Activated CD4-positive, alpha-beta T cell treated with anti-CD3 and anti-CD28 coated beads for 36 hours (primary cell): ENCODE data around the gene FILIP1L. TPM values are rescaled to one million over a fixed set of nuclear protein-coding genes. Genes with fewer than 3 reads are reported as not detected.

Source experiments
- ATAC-seq: fragments of 200-7000 bp; cut with Tn5 transposase; one replicate; pipeline ENCODE4 v1.10.0; 2021; ENCODE audit warnings: mild to moderate bottlenecking, moderate library complexity
- CTCF ChIA-PET: fragments of 350-600 bp; sonication (Branson Sonifier 250); formaldehyde crosslinking; loops from one replicate; lab custom pipeline; 2021; ENCODE audit warnings: antibody characterized with exemption; lab: Charles Lee
- POLR2A ChIA-PET: fragments of 350-600 bp; sonication (Branson Sonifier 250); formaldehyde crosslinking; loops from one replicate; lab custom pipeline; 2021; ENCODE audit warnings: antibody characterized with exemption, inconsistent platforms; lab: Charles Lee
- DNase-seq: peaks from one replicate; pipeline ENCODE4 v3.0.0-alpha.2; 2020
- H3K27ac Mint-ChIP-seq: one replicate; pipeline ENCODE4 v1.8.0; 2021; ENCODE audit warnings: mixed read lengths
- H3K27me3 Mint-ChIP-seq: one replicate; pipeline ENCODE4 v1.8.0; 2021; ENCODE audit warnings: mixed read lengths
- H3K36me3 Mint-ChIP-seq: one replicate; pipeline ENCODE4 v1.8.0; 2021; ENCODE audit warnings: low read depth, mixed read lengths
- H3K4me1 Mint-ChIP-seq: one replicate; pipeline ENCODE4 v1.8.0; 2021; ENCODE audit warnings: mixed read lengths
- H3K4me3 Mint-ChIP-seq: one replicate; pipeline ENCODE4 v1.8.0; 2021; ENCODE audit warnings: mild to moderate bottlenecking, moderate library complexity, mixed read lengths
- H3K9me3 Mint-ChIP-seq: one replicate; pipeline ENCODE4 v1.8.0; 2021; ENCODE audit warnings: low read depth, mixed read lengths
- intact Hi-C, 2 experiments: fragments of 100-400 bp; cut with DNase I in 1 of 2; cut with micrococcal nuclease in 1 of 2; formaldehyde crosslinking; loops; one replicate each; pipeline versions ENCODE4 v1.14.2 to v1.15.1; 2022 to 2024; cut with DNase I, micrococcal nuclease
- total RNA-seq, 2 experiments: library from RNA; stranded (reverse); gene quantifications; one replicate each; pipeline ENCODE4 v1.2.3, GENCODE V29; 2021

FILIP1L gene
- total RNA-seq, 2 experiments from 2014 or later = 0.11 TPM; not detected in 1

DNA sequence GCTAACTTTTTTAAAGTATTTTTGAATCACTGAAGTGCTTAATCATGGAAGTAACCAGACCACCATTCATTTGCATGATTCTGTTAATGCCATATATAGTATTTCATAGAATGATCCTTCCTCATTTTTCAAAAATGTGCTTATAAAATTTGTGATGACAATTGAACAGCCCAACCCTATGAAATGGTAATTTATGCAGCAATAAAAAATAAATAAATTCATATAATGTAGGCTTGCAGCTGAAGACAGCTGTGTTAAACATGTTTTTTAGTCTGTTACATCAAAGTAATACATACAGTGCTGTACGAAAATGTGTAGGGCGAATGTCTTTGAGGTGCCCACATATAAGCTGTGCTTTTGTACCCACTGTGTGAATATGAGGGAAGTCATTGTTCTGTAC lies 131.7 kb downstream of the FILIP1L start:
- Mint-ChIP-seq H3K9me3 (no peaks in the 10 kb centered on the region), H3K27ac (no peak overlapping the region), H3K27me3 (no peaks in the 10 kb centered on the region), H3K36me3 (peaks cover 4% of the 10 kb centered on the region), H3K4me3 (no peak overlapping the region), H3K4me1 (no peaks in the 10 kb centered on the region)
- ATAC-seq (no peak), DNase-seq (no peak)
- intact Hi-C loops = no loop called here
- ChIA-PET POLR2A (no interaction called here), CTCF (no interaction called here)

DNA sequence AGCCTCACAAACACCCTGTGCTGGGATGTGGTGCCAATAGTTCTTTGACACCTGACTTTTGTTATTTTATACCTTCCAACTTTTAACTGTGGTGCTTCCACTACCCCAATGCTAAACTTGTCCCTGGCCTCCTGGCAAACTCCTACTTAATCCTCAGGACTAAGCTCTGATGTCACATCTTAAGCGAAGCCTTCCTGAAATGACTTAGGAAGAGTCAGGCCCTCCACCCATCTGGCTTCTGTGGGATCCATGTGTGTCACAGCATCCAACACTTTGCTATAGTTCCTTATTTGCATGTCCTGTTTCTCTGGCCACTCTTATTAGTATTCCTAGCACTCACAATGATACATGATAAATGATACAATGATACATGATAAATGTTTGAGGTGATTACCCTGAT lies 133.2 kb downstream of the FILIP1L start:
- intact Hi-C loops = no loop called here
- ChIA-PET CTCF (no interaction called here), POLR2A (no interaction called here)
- DNase-seq = no peak
- peaks cover 8% of the 10 kb centered on the region for H3K36me3 Mint-ChIP-seq
- no peaks in the 10 kb centered on the region for H3K27me3 Mint-ChIP-seq
- H3K4me1 Mint-ChIP-seq = no peaks in the 10 kb centered on the region
- H3K4me3 Mint-ChIP-seq = no peak overlapping the region
- peaks cover 6% of the 10 kb centered on the region for H3K9me3 Mint-ChIP-seq
- no peak for ATAC-seq
- H3K27ac Mint-ChIP-seq = no peak overlapping the region

DNA sequence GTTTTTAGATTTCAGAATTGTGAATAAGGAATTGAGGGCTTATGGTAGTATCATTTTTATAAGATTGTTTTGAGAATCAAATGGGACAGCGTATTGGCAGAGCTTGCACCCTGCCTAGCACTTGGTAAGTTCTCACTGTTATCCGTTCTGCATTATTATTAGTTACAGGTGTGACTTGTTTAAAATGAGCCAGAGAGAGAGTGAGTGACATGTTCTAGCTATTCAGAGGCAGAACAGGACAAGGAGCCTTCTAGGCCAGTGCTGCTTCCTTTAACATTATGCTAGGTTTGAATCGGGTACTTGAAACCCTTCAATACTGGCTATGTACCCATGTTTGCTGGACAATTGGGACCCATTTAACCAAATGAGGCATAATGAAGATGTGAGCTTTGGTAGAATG lies 133.7 kb downstream of the FILIP1L start:
- H3K4me3 Mint-ChIP-seq = no peak overlapping the region
- ChIA-PET CTCF (interaction anchor here (0.6 kb wide), 1 partner anchor 476 kb away, joined by 3 read pairs; no protein-coding TSS in a partner anchor), POLR2A (no interaction called here)
- peaks cover 6% of the 10 kb centered on the region for H3K9me3 Mint-ChIP-seq
- peaks cover 9% of the 10 kb centered on the region for H3K36me3 Mint-ChIP-seq
- no peak overlapping the region for H3K27ac Mint-ChIP-seq
- H3K4me1 Mint-ChIP-seq = no peaks in the 10 kb centered on the region
- intact Hi-C loops = no loop called here
- no peak for DNase-seq
- H3K27me3 Mint-ChIP-seq = no peaks in the 10 kb centered on the region
- no peak for ATAC-seq

DNA sequence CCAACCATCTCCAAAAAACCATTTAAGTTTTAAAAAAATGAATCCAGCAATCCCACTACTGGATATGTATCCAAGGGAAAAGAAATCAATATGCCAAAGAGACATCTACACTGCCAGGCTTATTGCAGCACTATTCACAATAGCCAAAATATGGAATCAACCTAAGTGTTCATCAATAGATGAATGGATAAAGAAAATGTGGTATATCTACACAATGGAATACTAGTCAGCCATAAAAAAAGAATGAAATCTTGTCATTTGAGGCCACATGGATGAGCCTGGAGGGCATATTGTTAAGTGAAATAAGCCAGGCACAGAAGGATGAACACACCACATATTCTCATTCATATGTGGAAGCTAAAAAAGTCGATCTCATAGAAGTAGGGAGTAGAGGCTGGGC lies 136.1 kb downstream of the FILIP1L start:
- Mint-ChIP-seq H3K36me3 (peaks cover 15% of the 10 kb centered on the region), H3K27ac (no peak overlapping the region), H3K4me3 (no peak overlapping the region), H3K4me1 (no peaks in the 10 kb centered on the region), H3K9me3 (peaks cover 8% of the 10 kb centered on the region), H3K27me3 (no peaks in the 10 kb centered on the region)
- intact Hi-C loops = no loop called here
- POLR2A ChIA-PET = no interaction called here
- ATAC-seq = no peak
- CTCF ChIA-PET = interaction anchor here (0.6 kb wide), 1 partner anchor 168 kb away, joined by 3 read pairs; no protein-coding TSS in a partner anchor
- no peak for DNase-seq

DNA sequence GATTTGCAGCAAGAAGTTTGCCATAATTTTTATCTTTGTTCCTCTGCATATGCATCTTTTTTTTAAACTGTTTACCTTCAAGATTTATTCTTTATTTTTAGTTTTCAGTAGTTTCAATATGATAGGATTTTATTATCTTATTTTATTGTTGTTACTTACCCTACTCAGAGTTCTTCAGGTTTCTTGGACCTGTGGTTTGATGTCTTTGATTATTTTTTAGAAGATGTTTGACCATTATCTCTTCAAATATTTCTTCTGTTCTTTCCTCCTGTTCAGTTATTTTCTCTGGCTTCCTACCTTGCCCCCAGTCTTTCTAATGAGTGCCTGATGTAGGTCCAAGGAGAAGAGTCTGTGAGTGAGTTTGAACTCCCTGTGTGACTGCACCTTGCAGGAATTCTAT lies 137.7 kb downstream of the FILIP1L start:
- Mint-ChIP-seq H3K9me3 (peaks cover 8% of the 10 kb centered on the region), H3K27me3 (no peaks in the 10 kb centered on the region), H3K36me3 (peaks cover 15% of the 10 kb centered on the region), H3K4me3 (no peak overlapping the region), H3K27ac (no peak overlapping the region), H3K4me1 (no peaks in the 10 kb centered on the region)
- ATAC-seq (no peak), DNase-seq (no peak)
- CTCF ChIA-PET = no interaction called here
- POLR2A ChIA-PET = no interaction called here
- intact Hi-C loops = no loop called here

DNA sequence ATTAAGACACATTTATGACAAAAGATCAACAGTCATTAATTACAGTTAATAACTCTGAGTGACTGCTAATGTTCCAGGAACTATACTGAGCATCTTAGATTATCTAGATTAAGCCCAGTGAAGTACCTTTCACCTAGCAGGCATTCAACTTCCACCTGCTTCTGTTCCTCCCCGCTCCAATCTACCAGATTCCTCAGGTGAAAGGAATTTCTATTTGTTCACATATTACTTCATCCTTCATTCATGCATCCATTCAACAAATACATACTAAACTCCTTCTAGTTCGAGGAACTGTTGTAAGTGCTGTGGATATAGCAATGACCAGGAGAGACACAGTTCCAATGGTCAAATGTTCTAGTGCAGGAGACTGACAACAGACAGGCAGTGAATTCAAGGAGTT lies 139.3 kb downstream of the FILIP1L start:
- ChIA-PET CTCF (interaction anchor here (0.6 kb wide), 1 partner anchor 104 kb away, joined by 4 read pairs; no protein-coding TSS in a partner anchor), POLR2A (no interaction called here)
- Mint-ChIP-seq H3K36me3 (peaks cover 15% of the 10 kb centered on the region), H3K27me3 (no peaks in the 10 kb centered on the region), H3K27ac (no peak overlapping the region), H3K9me3 (peaks cover 8% of the 10 kb centered on the region), H3K4me3 (no peak overlapping the region), H3K4me1 (peaks cover 7% of the 10 kb centered on the region)
- DNase-seq = no peak
- intact Hi-C loops = no loop called here
- no peak for ATAC-seq

DNA sequence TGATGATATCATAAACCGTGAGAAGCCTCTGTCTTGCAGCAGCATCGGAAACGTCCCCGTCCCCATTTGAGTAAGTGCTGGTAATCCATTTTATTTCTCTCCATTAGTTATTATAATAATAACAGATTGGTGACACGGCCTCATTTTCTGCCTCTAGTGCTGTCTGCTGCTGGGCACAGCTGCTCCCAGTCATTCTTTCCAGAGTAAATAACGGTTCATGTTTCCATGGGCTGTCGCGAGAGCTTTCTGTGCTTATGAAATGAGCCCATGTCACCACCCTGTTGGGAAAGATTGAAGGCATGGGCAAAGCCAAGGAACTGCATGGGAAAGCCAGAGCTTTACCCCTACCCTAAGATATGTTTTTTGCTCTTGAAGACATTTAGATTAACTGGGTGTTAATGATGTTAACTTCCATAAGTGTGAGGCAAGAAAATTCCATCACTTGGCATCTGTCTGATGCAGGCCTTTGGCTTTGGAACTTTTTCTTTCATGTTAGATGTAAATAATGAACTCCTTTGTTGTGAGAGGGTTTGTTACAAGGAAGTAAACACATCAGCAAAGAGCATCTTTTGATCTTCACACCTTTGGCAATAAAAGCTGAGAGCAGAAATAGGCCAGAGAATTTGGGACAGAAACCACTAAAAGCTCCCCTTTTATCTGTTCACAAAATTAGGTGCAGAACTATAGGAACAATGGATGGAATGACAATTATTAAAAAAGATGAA lies 141.8 kb downstream of the FILIP1L start:
- CTCF ChIA-PET = interaction anchor here (0.7 kb wide), 1 partner anchor 16 kb away, joined by 3 read pairs; no protein-coding TSS in a partner anchor
- intact Hi-C loops = no loop called here
- ATAC-seq (no peak), DNase-seq (no peak)
- Mint-ChIP-seq H3K27me3 (no peaks in the 10 kb centered on the region), H3K4me3 (no peak overlapping the region), H3K4me1 (peaks cover 23% of the 10 kb centered on the region), H3K9me3 (peaks cover 8% of the 10 kb centered on the region), H3K27ac (no peak overlapping the region), H3K36me3 (peaks cover 15% of the 10 kb centered on the region)
- POLR2A ChIA-PET = no interaction called here

DNA sequence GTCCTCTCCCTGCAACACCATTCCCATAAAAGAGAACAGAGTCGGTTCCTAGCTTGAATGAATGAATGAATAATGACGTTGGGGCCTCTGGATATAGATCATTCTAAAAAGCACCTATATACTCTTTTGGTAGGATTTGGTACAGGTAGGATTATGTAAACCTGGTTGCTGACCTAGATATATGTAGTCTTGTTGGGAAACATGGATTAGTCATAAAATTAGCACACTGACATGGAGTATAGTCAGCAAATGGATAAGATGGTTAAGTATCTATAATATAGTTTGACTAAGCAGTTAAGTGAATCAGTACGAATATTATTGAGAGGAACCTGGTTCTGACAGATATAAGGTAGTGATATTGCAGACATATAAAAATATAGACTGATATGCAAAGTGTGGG lies 142.5 kb downstream of the FILIP1L start:
- intact Hi-C loops = no loop called here
- Mint-ChIP-seq H3K4me1 (peaks cover 23% of the 10 kb centered on the region), H3K27ac (no peak overlapping the region), H3K27me3 (no peaks in the 10 kb centered on the region), H3K9me3 (peaks cover 4% of the 10 kb centered on the region), H3K36me3 (peaks cover 13% of the 10 kb centered on the region), H3K4me3 (no peak overlapping the region)
- DNase-seq = no peak
- no peak for ATAC-seq
- ChIA-PET CTCF (no interaction called here), POLR2A (no interaction called here)

DNA sequence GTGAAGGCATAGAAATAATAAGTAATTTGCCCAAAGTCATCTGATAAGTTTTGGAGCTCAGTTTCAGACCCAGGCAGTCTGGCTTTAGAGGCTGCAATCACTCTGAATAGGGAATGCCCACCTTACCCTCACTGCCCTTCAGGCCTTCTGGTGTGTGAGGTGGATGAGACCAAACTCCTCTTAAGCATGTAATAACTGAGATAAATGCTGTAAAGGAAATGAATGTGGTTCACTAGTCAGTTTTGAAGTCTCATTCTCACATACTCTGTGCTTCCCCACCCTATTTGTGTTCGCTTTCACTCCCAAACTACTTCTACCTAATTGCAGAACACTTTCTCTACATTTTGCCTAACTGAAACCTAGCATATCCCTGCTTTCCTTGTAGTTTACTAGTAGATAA lies 144.1 kb downstream of the FILIP1L start:
- Mint-ChIP-seq H3K4me3 (no peak overlapping the region), H3K9me3 (peaks cover 2% of the 10 kb centered on the region), H3K36me3 (peaks cover 9% of the 10 kb centered on the region), H3K27ac (no peak overlapping the region), H3K27me3 (no peaks in the 10 kb centered on the region), H3K4me1 (peaks cover 25% of the 10 kb centered on the region)
- ATAC-seq (peak; percentile 55), DNase-seq (no peak)
- intact Hi-C loops = no loop called here
- POLR2A ChIA-PET = no interaction called here
- CTCF ChIA-PET = no interaction called here

DNA sequence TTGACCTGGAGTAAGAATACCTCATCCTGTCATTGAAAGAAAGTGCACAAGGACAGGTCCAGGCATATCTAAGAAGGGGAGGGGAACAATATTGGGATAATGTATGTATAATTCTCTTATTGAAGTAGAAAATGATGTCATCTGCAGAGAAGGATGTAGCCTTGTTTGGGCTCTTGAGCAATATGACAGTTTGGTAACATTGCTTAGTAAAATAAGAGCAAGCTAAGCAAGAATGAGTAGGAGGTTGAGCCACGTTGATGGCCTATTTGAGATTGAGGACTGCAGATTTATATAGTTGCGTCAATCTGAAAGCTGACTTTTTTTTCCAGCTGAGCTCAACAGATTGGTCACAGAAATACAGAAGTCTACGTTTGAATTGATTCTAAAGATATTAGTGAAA lies 145.2 kb downstream of the FILIP1L start:
- Mint-ChIP-seq H3K4me1 (peaks cover 27% of the 10 kb centered on the region), H3K9me3 (no peaks in the 10 kb centered on the region), H3K4me3 (no peak overlapping the region), H3K27me3 (no peaks in the 10 kb centered on the region), H3K27ac (no peak overlapping the region), H3K36me3 (peaks cover 6% of the 10 kb centered on the region)
- ATAC-seq (no peak), DNase-seq (no peak)
- intact Hi-C loops = no loop called here
- ChIA-PET CTCF (no interaction called here), POLR2A (no interaction called here)

DNA sequence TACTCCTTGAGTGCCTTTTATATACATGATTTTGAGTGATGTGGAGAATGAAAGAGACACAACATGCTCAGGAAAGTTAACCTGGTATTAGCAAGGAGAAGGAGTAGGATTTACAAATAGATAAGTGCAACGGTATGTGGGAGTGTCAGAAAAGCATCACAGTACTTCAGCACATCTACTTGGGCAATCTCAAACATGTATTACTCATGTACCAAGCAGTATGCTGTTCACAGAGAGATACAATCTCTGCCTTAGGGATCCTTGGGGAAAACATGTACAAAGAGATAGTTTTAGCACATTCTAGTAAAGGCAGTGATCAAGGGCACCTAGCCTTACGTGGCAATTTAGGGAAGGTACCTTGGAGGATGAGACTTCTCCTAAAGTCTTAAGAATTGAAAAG lies 146.5 kb downstream of the FILIP1L start:
- H3K27ac Mint-ChIP-seq = no peak overlapping the region
- no peak overlapping the region for H3K4me3 Mint-ChIP-seq
- ChIA-PET POLR2A (no interaction called here), CTCF (interaction anchor here (0.9 kb wide), 1 partner anchor 16 kb away, joined by 3 read pairs; no protein-coding TSS in a partner anchor)
- DNase-seq (no peak), ATAC-seq (no peak)
- H3K27me3 Mint-ChIP-seq = no peaks in the 10 kb centered on the region
- intact Hi-C loops = no loop called here
- no peaks in the 10 kb centered on the region for H3K9me3 Mint-ChIP-seq
- peaks cover 5% of the 10 kb centered on the region for H3K36me3 Mint-ChIP-seq
- peaks cover 27% of the 10 kb centered on the region for H3K4me1 Mint-ChIP-seq

DNA sequence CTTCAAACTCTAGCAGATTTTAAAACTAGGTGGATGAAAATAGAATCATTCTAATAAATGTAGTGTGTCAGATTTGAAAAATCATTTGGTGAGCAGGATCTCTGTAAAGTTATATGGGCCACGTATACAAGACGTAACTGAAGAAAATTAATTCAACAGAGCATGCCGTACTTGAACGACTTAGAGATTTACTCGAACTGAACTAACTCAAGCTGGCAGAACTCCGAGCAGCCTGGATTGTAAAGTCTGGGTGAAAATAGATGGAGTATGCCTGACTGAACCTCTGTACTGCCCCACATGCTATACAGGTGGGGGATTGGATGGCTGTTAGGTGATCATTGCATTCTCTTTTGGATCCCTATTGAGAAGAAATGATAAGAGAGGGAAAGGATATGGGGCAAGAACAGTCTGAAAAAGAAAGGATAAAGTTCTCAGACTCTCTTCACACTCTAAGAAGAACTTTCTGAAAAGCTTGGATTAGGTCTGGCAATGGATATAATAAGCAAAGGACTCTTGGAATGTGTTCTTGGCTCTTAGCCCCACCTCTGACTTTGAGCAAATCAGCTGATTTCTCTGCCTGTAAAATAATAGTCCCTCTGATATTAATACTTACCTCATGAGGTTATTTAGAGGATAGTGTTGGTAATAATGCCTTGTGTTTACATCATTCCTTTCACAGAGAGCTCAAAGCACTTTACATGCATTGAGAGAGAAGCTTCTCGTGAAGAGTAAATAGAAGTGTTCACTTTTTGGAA lies 147.5 kb downstream of the FILIP1L start:
- H3K4me1 Mint-ChIP-seq = peaks cover 27% of the 10 kb centered on the region
- ATAC-seq (no peak), DNase-seq (no peak)
- H3K27ac Mint-ChIP-seq = no peak overlapping the region
- ChIA-PET CTCF (interaction anchor here (0.9 kb wide), 1 partner anchor 15 kb away, joined by 3 read pairs; no protein-coding TSS in a partner anchor), POLR2A (no interaction called here)
- no peaks in the 10 kb centered on the region for H3K27me3 Mint-ChIP-seq
- H3K4me3 Mint-ChIP-seq = no peak overlapping the region
- intact Hi-C loops = no loop called here
- no peaks in the 10 kb centered on the region for H3K9me3 Mint-ChIP-seq
- peaks cover 5% of the 10 kb centered on the region for H3K36me3 Mint-ChIP-seq
